HEK293 (cell line): ENCODE data around the gene TCERG1L.

Source experiments
- CTCF ChIA-PET: fragments of 350-600 bp; formaldehyde crosslinking; extraction: SDS; loops from one replicate; lab custom pipeline; 2021; ENCODE audit warnings: antibody characterized with exemption; lab: Yijun Ruan, JAX
- POLR2A ChIA-PET: fragments of 300-600 bp; formaldehyde crosslinking; extraction: SDS; loops from one replicate; lab custom pipeline; 2020; ENCODE audit warnings: antibody characterized with exemption, inconsistent platforms; lab: Yijun Ruan, JAX
- H3K27ac ChIP-seq: fragments of 200-500 bp; sonication (Bioruptor generic); 2 replicates; pipeline ENCODE4 v1.5.1; 2014; ENCODE audit warnings: low read depth, low read length, control low read depth, inconsistent platforms; ENCODE audit errors: extremely low read depth
- H3K36me3 ChIP-seq, 2 experiments: fragments of 200-500 bp in 1 of 2; sonication (Bioruptor generic) in 1 of 2; 1 replicate in 1 of 2; 2 replicates in 1 of 2; pipeline ENCODE4 v1.5.1; 2014 to 2017; ENCODE audit warnings: inconsistent platforms in 2 of 2, low read length in 2 of 2; ENCODE audit not compliant: control insufficient read depth in 2 of 2, insufficient read depth in 1 of 2
- H3K4me1 ChIP-seq: fragments of 200-500 bp; sonication (Bioruptor generic); 2 replicates; pipeline ENCODE4 v1.5.1; 2014; ENCODE audit warnings: mild to moderate bottlenecking, low read length, inconsistent platforms; ENCODE audit not compliant: control insufficient read depth, insufficient read depth
- H3K4me3 ChIP-seq: 2 replicates; pipeline ENCODE4 v1.5.1; 2011; ENCODE audit warnings: low read depth, mild to moderate bottlenecking, control low read depth, low read length, moderate library complexity
- H3K9me3 ChIP-seq: fragments of 200-500 bp; sonication (Bioruptor generic); 2 replicates; pipeline ENCODE4 v1.5.1; 2014; ENCODE audit warnings: low read depth, low read length, inconsistent platforms; ENCODE audit not compliant: control insufficient read depth, insufficient read depth
- GLIS2 ChIP-seq: fragments of 450-650 bp; formaldehyde crosslinking; IDR thresholded peaks from 2 replicates; pipeline ENCODE4 v1.5.1; 2016; ENCODE audit warnings: missing biosample characterization, missing genetic modification characterization
- KLF1 ChIP-seq: fragments of 450-650 bp; formaldehyde crosslinking; IDR thresholded peaks from 2 replicates; pipeline ENCODE4 v1.5.1; 2016; ENCODE audit warnings: missing biosample characterization, missing genetic modification characterization
- MEIS1 ChIP-seq: sonication (generic); formaldehyde crosslinking; IDR thresholded peaks from 2 replicates; pipeline ENCODE4 v1.8.1; 2022; ENCODE audit warnings: missing genetic modification reagents, mild to moderate bottlenecking, borderline replicate concordance
- OSR2 ChIP-seq: fragments of 450-650 bp; formaldehyde crosslinking; IDR thresholded peaks from 2 replicates; pipeline ENCODE4 v1.5.1; 2016; ENCODE audit warnings: missing biosample characterization, missing genetic modification characterization
- OVOL3 ChIP-seq: fragments of 450-650 bp; formaldehyde crosslinking; IDR thresholded peaks from 2 replicates; pipeline ENCODE4 v1.5.1; 2016; ENCODE audit warnings: missing biosample characterization, missing genetic modification characterization
- WT1 ChIP-seq: fragments of 450-650 bp; formaldehyde crosslinking; IDR thresholded peaks from 2 replicates; pipeline ENCODE4 v1.5.1; 2016; ENCODE audit warnings: missing biosample characterization, missing genetic modification characterization
- ZBTB20 ChIP-seq: fragments of 450-650 bp; formaldehyde crosslinking; IDR thresholded peaks from 2 replicates; pipeline ENCODE4 v1.5.1; 2016; ENCODE audit warnings: missing biosample characterization, missing genetic modification characterization
- ZBTB6 ChIP-seq: fragments of 450-650 bp; formaldehyde crosslinking; IDR thresholded peaks from 2 replicates; pipeline ENCODE4 v1.5.1; 2017; ENCODE audit warnings: missing biosample characterization, missing genetic modification characterization
- ZEB2 ChIP-seq: fragments of 450-650 bp; formaldehyde crosslinking; IDR thresholded peaks from 2 replicates; pipeline ENCODE4 v1.5.1; 2016; ENCODE audit warnings: missing biosample characterization, missing genetic modification characterization
- ZNF112 ChIP-seq: fragments of 450-650 bp; formaldehyde crosslinking; IDR thresholded peaks from 2 replicates; pipeline ENCODE4 v1.5.0; 2017; ENCODE audit warnings: missing biosample characterization, missing genetic modification characterization
- ZNF202 ChIP-seq: fragments of 450-650 bp; formaldehyde crosslinking; IDR thresholded peaks from 2 replicates; pipeline ENCODE4 v1.5.1; 2016; ENCODE audit warnings: missing biosample characterization, missing genetic modification characterization, borderline replicate concordance
- ZNF211 ChIP-seq: fragments of 450-650 bp; formaldehyde crosslinking; IDR thresholded peaks from 2 replicates; pipeline ENCODE4 v1.5.1; 2016; ENCODE audit warnings: low read depth, missing biosample characterization, missing genetic modification characterization
- ZNF239 ChIP-seq: fragments of 450-650 bp; formaldehyde crosslinking; IDR thresholded peaks from 2 replicates; pipeline ENCODE4 v1.5.1; 2016; ENCODE audit warnings: missing biosample characterization, missing genetic modification characterization
- ZNF274 ChIP-seq, 2 experiments: fragments of 200-500 bp in 1 of 2; fragments of 450-650 bp in 1 of 2; sonication (Bioruptor generic) in 1 of 2; formaldehyde crosslinking in 1 of 2; IDR thresholded peaks; 2 replicates each; pipeline versions ENCODE4 v1.5.1 to v1.6.1; 2014 to 2016; ENCODE audit warnings: borderline replicate concordance in 1 of 2, inconsistent platforms in 1 of 2, low read length in 1 of 2, missing biosample characterization in 1 of 2, missing genetic modification characterization in 1 of 2
- ZNF311 ChIP-seq: fragments of 450-650 bp; formaldehyde crosslinking; IDR thresholded peaks from 2 replicates; pipeline ENCODE4 v1.5.1; 2017; ENCODE audit warnings: missing biosample characterization, missing genetic modification characterization, borderline replicate concordance
- ZNF341 ChIP-seq: fragments of 450-650 bp; formaldehyde crosslinking; IDR thresholded peaks from 2 replicates; pipeline ENCODE4; 2016; ENCODE audit warnings: low read depth, missing biosample characterization, missing genetic modification characterization
- ZNF488 ChIP-seq: fragments of 450-650 bp; formaldehyde crosslinking; IDR thresholded peaks from 2 replicates; pipeline ENCODE4 v1.5.1; 2016; ENCODE audit warnings: missing biosample characterization, missing genetic modification characterization
- ZNF544 ChIP-seq: fragments of 450-650 bp; formaldehyde crosslinking; IDR thresholded peaks from 2 replicates; pipeline ENCODE4 v1.5.0; 2017; ENCODE audit warnings: missing biosample characterization, missing genetic modification characterization
- ZNF549 ChIP-seq: fragments of 450-650 bp; IDR thresholded peaks from 2 replicates; pipeline ENCODE4 v1.5.1; 2018; ENCODE audit warnings: missing biosample characterization, missing genetic modification characterization, mild to moderate bottlenecking, inconsistent platforms, moderate library complexity
- ZNF561 ChIP-seq: fragments of 450-650 bp; IDR thresholded peaks from 2 replicates; pipeline ENCODE4 v1.5.1; 2018; ENCODE audit warnings: missing biosample characterization, missing genetic modification characterization, borderline replicate concordance
- ZNF629 ChIP-seq: fragments of 450-650 bp; formaldehyde crosslinking; IDR thresholded peaks from 2 replicates; pipeline ENCODE4 v1.5.1; 2017; ENCODE audit warnings: missing biosample characterization, missing genetic modification characterization
- ZNF701 ChIP-seq: fragments of 450-650 bp; formaldehyde crosslinking; IDR thresholded peaks from 2 replicates; pipeline ENCODE4 v1.5.1; 2016; ENCODE audit warnings: missing biosample characterization, missing genetic modification characterization
- ZNF747 ChIP-seq: fragments of 450-650 bp; formaldehyde crosslinking; IDR thresholded peaks from 2 replicates; pipeline ENCODE4 v1.5.1; 2016; ENCODE audit warnings: missing biosample characterization, missing genetic modification characterization
- ZNF785 ChIP-seq: fragments of 450-650 bp; formaldehyde crosslinking; IDR thresholded peaks from 2 replicates; pipeline ENCODE4 v1.5.1; 2016; ENCODE audit warnings: missing biosample characterization, missing genetic modification characterization
- ZNF791 ChIP-seq: fragments of 450-650 bp; formaldehyde crosslinking; IDR thresholded peaks from 2 replicates; pipeline ENCODE4 v1.5.1; 2016; ENCODE audit warnings: missing biosample characterization, missing genetic modification characterization
- ZXDB ChIP-seq: fragments of 450-650 bp; formaldehyde crosslinking; IDR thresholded peaks from 2 replicates; pipeline ENCODE4 v1.5.1; 2016; ENCODE audit warnings: missing biosample characterization, missing genetic modification characterization
- TF ChIP-seq, protein P1 (sequence below): fragments of 450-650 bp; formaldehyde crosslinking; IDR thresholded peaks from 2 replicates; pipeline ENCODE4 v1.5.1; 2017; ENCODE audit warnings: missing biosample characterization, missing genetic modification characterization
- TF ChIP-seq, protein P2 (sequence below): fragments of 450-650 bp; formaldehyde crosslinking; IDR thresholded peaks from 2 replicates; pipeline ENCODE4 v1.5.1; 2016; ENCODE audit warnings: missing biosample characterization, missing genetic modification characterization
- TF ChIP-seq, protein P3 (sequence below): fragments of 450-650 bp; formaldehyde crosslinking; IDR thresholded peaks from 2 replicates; pipeline ENCODE4 v1.5.1; 2016; ENCODE audit warnings: missing biosample characterization, missing genetic modification characterization

TCERG1L gene

GRCh38 chr10:131352765-131353290, 41.3 kb upstream of the TCERG1L start (continued):
- TF ChIP-seq, protein P1, sequence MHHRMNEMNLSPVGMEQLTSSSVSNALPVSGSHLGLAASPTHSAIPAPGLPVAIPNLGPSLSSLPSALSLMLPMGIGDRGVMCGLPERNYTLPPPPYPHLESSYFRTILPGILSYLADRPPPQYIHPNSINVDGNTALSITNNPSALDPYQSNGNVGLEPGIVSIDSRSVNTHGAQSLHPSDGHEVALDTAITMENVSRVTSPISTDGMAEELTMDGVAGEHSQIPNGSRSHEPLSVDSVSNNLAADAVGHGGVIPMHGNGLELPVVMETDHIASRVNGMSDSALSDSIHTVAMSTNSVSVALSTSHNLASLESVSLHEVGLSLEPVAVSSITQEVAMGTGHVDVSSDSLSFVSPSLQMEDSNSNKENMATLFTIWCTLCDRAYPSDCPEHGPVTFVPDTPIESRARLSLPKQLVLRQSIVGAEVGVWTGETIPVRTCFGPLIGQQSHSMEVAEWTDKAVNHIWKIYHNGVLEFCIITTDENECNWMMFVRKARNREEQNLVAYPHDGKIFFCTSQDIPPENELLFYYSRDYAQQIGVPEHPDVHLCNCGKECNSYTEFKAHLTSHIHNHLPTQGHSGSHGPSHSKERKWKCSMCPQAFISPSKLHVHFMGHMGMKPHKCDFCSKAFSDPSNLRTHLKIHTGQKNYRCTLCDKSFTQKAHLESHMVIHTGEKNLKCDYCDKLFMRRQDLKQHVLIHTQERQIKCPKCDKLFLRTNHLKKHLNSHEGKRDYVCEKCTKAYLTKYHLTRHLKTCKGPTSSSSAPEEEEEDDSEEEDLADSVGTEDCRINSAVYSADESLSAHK (tag by site-specific recombination): no peak
- no peak for TF ChIP-seq GLIS2
- TF ChIP-seq ZNF549 (tag by site-specific recombination): no peak
- TF ChIP-seq, protein P2, sequence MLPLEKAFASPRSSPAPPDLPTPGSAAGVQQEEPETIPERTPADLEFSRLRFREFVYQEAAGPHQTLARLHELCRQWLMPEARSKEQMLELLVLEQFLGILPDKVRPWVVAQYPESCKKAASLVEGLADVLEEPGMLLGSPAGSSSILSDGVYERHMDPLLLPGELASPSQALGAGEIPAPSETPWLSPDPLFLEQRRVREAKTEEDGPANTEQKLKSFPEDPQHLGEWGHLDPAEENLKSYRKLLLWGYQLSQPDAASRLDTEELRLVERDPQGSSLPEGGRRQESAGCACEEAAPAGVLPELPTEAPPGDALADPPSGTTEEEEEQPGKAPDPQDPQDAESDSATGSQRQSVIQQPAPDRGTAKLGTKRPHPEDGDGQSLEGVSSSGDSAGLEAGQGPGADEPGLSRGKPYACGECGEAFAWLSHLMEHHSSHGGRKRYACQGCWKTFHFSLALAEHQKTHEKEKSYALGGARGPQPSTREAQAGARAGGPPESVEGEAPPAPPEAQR (tag by site-specific recombination): no peak
- TF ChIP-seq ZNF561 (tag by site-specific recombination): no peak
- no peak for TF ChIP-seq KLF1 (tag by site-specific recombination)
- no peak for TF ChIP-seq ZNF747
- no peak for TF ChIP-seq ZNF274 (IDR thresholded peaks at IDR 0.05; ENCODE audit: low read length)
- TF ChIP-seq ZNF274 (tag by site-specific recombination; IDR thresholded peaks at IDR 0.05; ENCODE audit: borderline replicate concordance): no peak
- TF ChIP-seq, all 188 proteins: peak for 0

DNA sequence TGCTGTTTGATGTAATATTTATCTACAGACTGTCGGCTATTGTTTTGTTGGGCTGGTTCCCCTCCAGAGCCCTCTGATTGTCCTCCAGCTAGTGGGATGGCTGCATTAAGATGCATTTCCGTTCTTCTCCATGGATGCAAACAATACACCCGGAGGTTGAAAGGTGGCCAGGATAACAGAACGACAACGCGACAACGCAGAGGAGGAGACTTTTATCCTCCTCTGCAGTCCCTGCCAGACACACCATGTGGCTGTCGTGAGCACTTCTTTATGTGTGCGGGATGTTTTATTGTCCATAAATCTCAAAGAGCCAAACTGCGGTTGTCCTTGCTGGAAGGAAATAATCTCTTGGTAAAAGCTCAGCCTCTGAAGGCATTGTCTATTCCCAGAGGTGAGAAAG, 39.1 kb upstream of the TCERG1L start:
- Histone ChIP-seq H3K4me3 (no peak overlapping the region), H3K27ac (no peak overlapping the region), H3K9me3 (no peaks in the 10 kb centered on the region), H3K36me3 (no peaks in the 10 kb centered on the region), H3K4me1 (no peaks in the 10 kb centered on the region)
- TF ChIP-seq ZEB2 (tag by site-specific recombination) (no peak), WT1 (no peak), ZNF549 (tag by site-specific recombination) (no peak), ZXDB (no peak), ZNF341 (tag by site-specific recombination) (no peak), ZBTB6 (tag by site-specific recombination) (no peak), ZBTB20 (tag by site-specific recombination) (no peak), MEIS1 (CRISPR knock-in tag) (no peak), ZNF239 (tag by site-specific recombination) (no peak)
- POLR2A ChIA-PET: no interaction called here
- CTCF ChIA-PET: interaction anchor here (0.7 kb wide), 1 partner anchor 34 kb away, joined by 4 read pairs; no protein-coding TSS in a partner anchor

GRCh38 chr10:131350245-131350644, 38.7 kb upstream of the TCERG1L start:
- ChIA-PET POLR2A (no interaction called here), CTCF (interaction anchor here (0.7 kb wide), 1 partner anchor 34 kb away, joined by 4 read pairs; no protein-coding TSS in a partner anchor)
- H3K4me3 ChIP-seq: no peak overlapping the region
- no peaks in the 10 kb centered on the region for H3K4me1 ChIP-seq
- H3K9me3 ChIP-seq: no peaks in the 10 kb centered on the region
- H3K36me3 ChIP-seq: no peaks in the 10 kb centered on the region
- no peak overlapping the region for H3K27ac ChIP-seq
- TF ChIP-seq ZNF544 (tag by site-specific recombination) (no peak), ZNF701 (tag by site-specific recombination) (no peak), ZNF202 (no peak), ZNF791 (no peak), ZNF629 (tag by site-specific recombination) (no peak), ZNF785 (tag by site-specific recombination) (no peak), OSR2 (tag by site-specific recombination) (no peak), ZNF488 (tag by site-specific recombination) (no peak), ZNF211 (tag by site-specific recombination) (no peak), ZNF311 (no peak), ZNF274 (IDR thresholded peaks at IDR 0.05; ENCODE audit: low read length) (no peak), ZNF274 (tag by site-specific recombination; IDR thresholded peaks at IDR 0.05; ENCODE audit: borderline replicate concordance) (no peak), ZNF112 (tag by site-specific recombination) (no peak), OVOL3 (tag by site-specific recombination) (no peak)
- TF ChIP-seq, protein P3, sequence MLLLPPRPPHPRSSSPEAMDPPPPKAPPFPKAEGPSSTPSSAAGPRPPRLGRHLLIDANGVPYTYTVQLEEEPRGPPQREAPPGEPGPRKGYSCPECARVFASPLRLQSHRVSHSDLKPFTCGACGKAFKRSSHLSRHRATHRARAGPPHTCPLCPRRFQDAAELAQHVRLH: no peak
